NOMO-1 treated with DMSO at 0.1 percent for 48 hours (cell line): ENCODE results near the gene RBM39.
"Not testable (repeated sequence)": the region's sequence is repeated elsewhere in the genome, so short reads cannot be mapped to it uniquely, and the experiment has no call there.

Source experiments
- DNase-seq: peaks from one replicate; lab custom pipeline; 2025; ENCODE audit not compliant: unreplicated experiment; lab: John Stamatoyannopoulos, UW

RBM39 gene

DNA sequence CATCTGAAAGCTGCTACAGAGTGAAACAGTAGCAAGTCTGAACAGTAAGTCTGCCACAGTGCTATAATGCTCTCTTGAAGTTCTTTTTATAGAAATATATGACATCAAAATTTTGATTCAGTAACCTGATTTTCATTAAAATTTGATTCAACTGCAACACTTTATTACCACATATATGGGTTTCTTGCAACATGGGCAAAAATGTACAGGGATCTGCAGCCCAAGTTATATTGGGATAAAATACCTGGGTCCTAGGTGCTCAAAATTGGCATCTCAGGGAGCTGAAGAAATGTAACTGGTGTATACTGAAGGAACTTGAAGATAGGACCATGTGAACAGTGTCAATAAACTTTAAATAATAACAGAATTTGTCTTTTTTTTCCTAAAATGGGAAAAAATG lies 32.0 kb downstream of the RBM39 start:
- DNase-seq, result no peak

GRCh38 chr20:35709259-35709658 lies 32.8 kb downstream of the RBM39 start:
- no peak for DNase-seq

DNA sequence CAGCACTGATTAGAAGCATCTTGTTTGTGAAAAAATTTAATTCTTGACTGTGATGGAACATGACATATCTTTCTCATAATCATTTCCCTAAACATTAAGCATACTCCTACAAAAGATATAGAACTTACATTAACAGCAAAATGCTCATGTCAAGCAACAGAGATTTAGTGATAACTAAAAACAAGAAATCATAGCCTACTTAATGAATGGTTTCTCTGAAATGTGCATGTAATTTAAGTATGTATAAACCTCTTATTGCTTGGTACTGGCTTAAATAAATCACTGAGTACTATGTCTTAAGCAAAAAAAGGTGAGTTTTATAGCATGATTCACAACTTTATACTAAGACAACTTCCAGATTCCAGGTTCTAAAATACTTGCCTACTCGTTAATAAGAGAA lies 33.6 kb downstream of the RBM39 start:
- DNase-seq, result no peak

- not testable (repeated sequence) for DNase-seq
Measured at GRCh38 chr20:35706591-35707529, 35.2 kb downstream of the RBM39 start.

- not testable (repeated sequence) for DNase-seq
Measured at GRCh38 chr20:35705894-35706293, 36.2 kb downstream of the RBM39 start.

GRCh38 chr20:35704514-35705261 lies 37.4 kb downstream of the RBM39 start:
- no peak for DNase-seq

GRCh38 chr20:35702824-35703695 lies 39.0 kb downstream of the RBM39 start:
- DNase-seq, result no peak

DNA sequence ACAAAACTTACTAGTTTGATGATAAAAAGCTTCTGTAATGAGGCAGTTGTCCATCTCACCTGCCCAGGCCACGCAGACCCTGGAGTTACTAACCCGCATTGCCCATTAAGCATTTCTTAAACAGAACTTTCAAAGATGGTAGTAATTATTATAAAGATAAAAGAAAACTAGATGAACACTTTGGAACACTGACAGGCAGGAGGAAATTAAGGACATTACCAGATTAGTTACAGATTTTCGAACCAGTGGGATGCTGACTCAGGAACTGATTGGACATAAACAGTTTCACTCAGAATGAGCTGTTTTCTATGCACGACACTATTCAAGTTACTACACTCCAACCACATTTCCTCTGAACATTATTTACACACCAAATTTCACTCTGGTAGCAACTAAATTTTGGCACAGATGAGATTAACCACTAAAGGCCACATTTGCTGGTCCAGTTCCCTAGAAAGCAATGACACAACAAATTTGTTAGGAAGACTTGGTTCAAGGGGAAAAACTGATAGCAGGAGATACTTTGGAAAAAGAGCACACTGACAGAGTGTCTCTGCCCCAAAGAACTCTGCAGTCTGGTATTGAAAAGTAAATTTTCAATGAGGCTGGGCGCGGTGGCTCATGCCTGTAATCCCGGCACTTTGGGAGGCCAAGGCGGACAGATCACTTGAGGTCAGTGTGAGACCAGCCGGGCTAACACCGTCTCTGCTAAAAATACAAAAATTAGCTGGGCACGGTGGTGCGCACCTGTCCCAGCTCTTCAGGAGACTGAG lies 39.8 kb downstream of the RBM39 start:
- no peak for DNase-seq

DNA sequence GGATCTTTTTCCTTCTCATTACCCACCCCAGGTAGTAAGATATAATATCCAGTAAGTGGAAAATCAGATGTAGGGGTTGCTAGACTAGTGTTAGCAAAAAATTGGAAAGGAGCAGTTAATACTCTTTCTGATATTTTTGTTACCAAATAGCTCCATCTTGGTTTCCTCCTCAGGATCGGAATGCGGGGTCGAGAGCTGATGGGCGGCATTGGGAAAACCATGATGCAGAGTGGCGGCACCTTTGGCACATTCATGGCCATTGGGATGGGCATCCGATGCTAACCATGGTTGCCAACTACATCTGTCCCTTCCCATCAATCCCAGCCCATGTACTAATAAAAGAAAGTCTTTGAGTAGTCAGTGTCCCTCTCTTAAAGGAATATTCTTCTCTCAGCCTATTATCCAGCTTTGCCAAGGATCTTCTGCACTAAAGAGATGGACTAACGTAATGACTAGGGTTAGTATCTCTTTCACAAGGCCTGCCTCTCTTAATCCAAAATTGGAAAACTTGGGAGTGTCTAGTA lies 41.4 kb downstream of the RBM39 start:
- DNase-seq, result no peak

DNA sequence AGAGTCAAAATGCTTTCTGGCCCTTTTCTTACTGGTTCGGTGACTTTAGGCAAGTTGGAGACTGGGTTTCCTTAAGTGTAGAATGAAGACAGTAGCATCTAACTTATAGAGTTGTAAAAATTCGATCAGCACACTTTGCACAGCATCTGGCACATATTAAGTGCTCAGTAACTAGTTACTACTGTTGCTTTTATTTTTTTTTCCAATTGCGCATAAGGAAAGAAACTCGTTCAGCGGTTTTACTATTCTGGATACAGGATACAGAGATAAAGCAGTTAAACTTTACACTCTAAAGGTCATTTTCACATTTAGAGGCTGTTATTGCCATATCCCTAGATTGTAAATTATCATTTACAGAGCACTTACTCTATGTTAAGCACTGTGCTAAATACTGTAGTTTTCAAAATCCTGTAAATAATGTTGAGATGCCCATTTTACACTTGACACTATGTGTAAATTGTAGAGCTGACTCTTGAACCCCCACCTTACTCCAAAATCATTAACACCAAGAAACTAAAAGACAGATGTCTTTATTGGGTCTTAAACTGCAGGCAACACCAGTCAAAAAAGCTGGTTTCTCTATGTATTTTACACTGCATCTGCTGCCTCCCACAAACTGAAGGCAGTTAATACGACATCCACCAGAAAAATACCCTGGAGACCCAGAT lies 42.0 kb downstream of the RBM39 start:
- DNase-seq, result peak; percentile 26

GRCh38 chr20:35699127-35699956 lies 42.7 kb downstream of the RBM39 start, which contains the start of the genes NFS1 and ROMO1:
NFS1 (minus strand) TSS chr20:35699352; CDS start chr20:35699288, 64 bp downstream.
ROMO1 (plus strand) TSS chr20:35699405; CDS start chr20:35699633, 228 bp downstream.
- peak; percentile 83 for DNase-seq

DNA sequence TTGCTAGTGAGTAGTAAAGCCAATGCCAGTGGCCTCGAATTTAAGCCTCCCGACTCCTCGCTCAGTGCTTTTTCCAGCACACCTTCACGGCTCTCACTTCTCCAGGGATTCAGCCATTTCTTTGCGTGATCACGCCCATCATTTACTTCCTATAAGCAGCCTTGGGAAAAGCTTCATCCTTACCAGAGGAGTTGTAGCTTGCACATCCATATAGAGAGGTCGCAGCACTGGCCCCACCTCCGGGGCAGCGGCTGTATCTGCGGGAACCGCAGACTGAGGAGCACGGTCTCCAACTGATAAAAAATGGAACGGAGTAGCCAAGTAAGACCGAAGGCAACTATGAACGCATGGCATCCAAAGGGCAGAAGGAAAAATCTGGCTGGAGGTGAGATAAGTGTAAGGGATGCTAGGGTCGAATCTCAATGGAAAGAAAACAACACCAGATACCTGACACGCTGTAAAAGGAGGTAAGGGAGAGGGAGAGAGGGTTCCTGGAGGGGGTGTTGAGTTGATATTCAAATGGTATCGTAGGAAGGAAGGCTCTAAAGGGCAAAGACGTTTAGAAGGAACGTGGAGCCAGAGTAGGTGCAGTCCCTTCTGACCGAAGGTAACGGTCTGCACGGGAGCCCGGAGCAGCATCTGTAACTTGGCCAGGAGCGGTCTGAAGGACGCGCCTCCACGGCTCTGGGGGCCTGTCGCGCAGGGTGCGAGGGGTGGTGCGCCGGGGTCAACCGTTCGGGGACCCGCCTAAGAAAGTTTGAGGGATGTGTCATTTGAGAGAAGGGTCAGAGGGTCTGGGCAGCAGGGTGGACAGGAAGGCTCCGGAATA lies 43.5 kb downstream of the RBM39 start:
- peak; percentile 3 for DNase-seq

DNA sequence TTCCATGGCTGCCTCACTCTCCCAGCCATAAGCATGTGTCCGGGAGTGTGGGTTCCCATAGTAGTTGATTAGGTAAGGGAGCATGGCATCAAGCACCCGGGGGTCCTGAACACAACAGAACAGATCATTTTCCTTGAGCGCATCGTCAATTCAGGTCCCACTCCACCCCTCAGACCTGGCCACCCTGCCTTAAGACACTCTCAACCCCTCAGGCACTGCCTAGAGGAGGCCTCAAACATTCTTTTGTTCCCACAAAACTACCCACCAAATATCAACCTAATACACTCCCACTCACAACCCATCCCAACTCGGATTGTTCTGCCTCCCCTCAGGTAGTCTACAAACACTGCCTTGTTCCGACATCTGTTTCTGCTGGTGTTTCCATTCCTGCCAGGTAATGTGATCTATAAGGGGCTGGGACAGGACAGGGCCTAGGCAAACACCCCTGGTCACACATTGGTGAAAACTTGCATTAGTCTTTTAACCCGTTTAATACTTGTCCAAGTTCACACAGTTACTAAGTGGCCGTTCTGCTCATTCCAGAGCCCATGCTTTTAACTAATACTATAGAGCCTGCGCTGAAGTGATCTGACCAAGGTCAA lies 44.3 kb downstream of the RBM39 start:
- DNase-seq, result no peak

DNA sequence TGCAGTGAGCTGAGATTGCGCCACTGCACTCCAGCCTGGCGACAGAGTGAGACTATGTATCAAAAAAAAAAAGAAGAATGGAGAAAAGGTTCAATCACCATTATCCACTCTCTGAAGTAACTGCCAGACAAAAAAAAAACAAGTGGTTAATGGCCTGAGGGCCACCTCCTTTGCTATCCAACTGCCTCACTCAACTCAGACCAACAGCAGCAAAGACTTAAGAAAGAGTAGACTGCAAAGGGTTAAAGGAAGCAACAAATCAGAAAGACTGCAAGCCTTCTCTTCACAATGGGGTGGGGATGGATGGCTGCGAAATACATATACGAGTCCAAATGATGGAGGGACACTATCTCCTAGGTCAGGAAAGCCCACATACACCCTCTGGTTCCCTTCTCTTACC lies 46.1 kb downstream of the RBM39 start:
- DNase-seq, result no peak

DNA sequence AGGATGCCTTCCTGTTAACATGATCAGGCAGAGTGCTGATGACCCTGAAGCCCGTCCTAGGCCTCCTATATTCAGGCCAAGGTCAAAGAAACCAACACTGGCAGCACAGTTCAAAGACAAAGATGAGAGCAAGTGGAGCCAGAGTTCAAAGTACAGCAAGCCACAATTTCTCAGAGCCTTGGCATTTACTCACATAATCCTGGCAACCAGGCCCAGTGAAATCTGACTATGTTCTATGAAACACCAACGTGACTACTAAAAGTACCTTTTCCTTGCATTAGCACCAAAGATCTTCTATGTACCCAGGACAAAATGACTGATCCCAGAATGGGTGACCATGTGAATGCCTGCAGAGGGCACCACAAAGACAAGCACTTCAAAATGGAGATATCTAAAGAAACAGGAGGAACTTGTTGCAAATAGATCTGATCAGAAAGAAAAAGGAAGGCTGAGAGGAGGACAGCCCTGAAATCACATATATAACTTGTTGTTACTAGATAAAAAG lies 46.8 kb downstream of the RBM39 start:
- DNase-seq, result no peak

- no peak for DNase-seq
Measured at GRCh38 chr20:35690265-35690664, 51.8 kb downstream of the RBM39 start.

DNA sequence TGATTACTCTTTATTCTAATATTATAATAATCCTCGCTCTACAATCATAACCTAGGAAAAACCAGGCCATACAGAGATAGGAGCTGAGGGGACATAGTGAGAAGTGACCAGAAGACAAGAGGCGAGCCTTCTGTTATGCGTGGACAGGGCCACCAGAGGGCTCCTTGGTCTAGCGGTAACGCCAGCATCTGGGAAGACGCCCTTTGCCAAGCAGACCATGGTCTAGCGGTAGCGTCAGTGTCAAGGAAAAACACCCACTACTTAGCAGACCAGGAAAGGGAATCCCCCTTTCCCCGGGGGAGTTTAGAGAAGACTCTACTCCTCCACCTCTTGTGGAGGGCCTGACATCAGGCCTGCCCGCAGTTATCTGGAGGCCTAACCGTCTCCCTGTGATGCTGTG lies 55.2 kb downstream of the RBM39 start:
- not testable (repeated sequence) for DNase-seq
